ENCODE measurements around the gene AMMECR1L. TPM values are rescaled to one million over a fixed set of nuclear protein-coding genes. Genes with fewer than 3 reads are reported as not detected.

The AMMECR1L gene
- total and polyA plus RNA-seq, 2 experiments from 2014 or later = 13.2 to 19.0 TPM

DNA sequence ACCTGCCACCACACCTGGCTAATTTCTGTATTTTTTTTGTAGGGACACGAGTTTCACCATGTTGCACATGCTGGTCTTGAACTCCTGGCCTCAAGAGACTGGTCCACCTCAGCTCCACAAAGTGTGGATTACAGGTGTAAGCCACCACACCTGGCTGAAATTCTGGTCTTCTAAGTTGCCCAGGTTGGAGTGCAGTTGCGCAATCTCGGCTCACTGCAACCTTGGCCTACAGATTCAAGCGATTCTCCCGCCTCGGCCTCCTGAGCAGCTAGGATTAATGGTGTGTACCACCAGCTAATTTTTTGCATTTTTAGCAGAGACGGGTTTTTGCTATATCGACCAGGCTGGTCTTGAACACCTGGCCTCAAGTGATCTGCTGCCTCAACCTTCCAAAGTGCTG is 33.4 kb downstream of the AMMECR1L start:
- Histone ChIP-seq H4K20me1 (ENCODE audit: insufficient read depth) (0 out of 2 replicates have a peak, but pooled peaks cover 8% of the 10 kb centered on the region), H3K27ac (no peak overlapping the region), H3K9me3 (ENCODE audit: low read depth) (no peaks in the 10 kb centered on the region), H3K4me3 (no peak overlapping the region), H3F3A (ENCODE audit: insufficient read depth) (no peaks in the 10 kb centered on the region), H3K9me2 (ENCODE audit: insufficient read depth) (no peaks in the 10 kb centered on the region), H3K36me3 (ENCODE audit: low read depth) (peaks cover 41% of the 10 kb centered on the region), H3K27me3 (replicated peaks; ENCODE audit: insufficient read depth) (no peaks in the 10 kb centered on the region), H3K4me2 (ENCODE audit: unreplicated experiment) (no peak overlapping the region), H2AFZ (no peak overlapping the region), H3K4me1 (ENCODE audit: insufficient read depth) (peaks cover 6% of the 10 kb centered on the region; the same call in 1 of the 2 replicates), H3K9ac (no peak overlapping the region), H3K79me2 (ENCODE audit: insufficient read depth) (peaks cover 84% of the 10 kb centered on the region)
- in situ Hi-C loops (cut with MboI) = no loop called here
- WGBS, 2 experiments (ENCODE audit: low coverage in 1 of 2, low lambda C conversion rate in 2 of 2, missing lambda C conversion rate in 2 of 2) = 90 to 91% methylated on average over 8 of the region's 8 CpGs
- no peak for TF ChIP-seq EZH2 (IDR thresholded peaks at IDR 0.05; ENCODE audit: insufficient read depth, poor library complexity, severe bottlenecking)
- DNase-seq = no peak

DNA sequence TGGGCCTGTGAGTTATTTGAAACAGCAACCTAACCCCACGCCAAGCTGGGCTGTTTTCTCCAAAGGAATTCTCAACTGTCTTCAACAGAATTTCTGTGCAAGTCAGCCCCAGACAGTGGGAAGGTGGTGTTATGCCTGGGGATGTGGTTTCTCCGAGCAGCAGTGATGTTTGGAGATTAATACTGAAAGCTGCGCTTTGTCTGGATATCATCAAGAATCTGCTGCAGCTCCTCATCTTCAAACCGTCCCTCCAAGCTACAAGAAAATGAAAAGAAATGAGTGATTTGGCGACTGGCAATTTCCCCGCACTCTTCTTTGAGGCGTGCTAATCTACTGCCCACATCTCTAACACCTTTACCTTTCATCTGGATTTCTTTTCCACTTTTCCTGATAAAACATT is 37.8 kb downstream of the AMMECR1L start:
- Histone ChIP-seq H3K4me3 (no peak overlapping the region), H3K9ac (no peak overlapping the region), H3K79me2 (ENCODE audit: insufficient read depth) (peaks cover 39% of the 10 kb centered on the region), H3K27ac (no peak overlapping the region), H3K36me3 (ENCODE audit: low read depth) (peaks cover 57% of the 10 kb centered on the region), H2AFZ (no peak overlapping the region), H3K9me3 (ENCODE audit: low read depth) (no peaks in the 10 kb centered on the region), H3K4me1 (ENCODE audit: insufficient read depth) (no peaks in the 10 kb centered on the region), H3K27me3 (replicated peaks; ENCODE audit: insufficient read depth) (no peaks in the 10 kb centered on the region), H3K4me2 (ENCODE audit: unreplicated experiment) (no peak overlapping the region), H3F3A (ENCODE audit: insufficient read depth) (no peaks in the 10 kb centered on the region), H4K20me1 (ENCODE audit: insufficient read depth) (no peaks in the 10 kb centered on the region), H3K9me2 (ENCODE audit: insufficient read depth) (no peaks in the 10 kb centered on the region)
- in situ Hi-C loops (cut with MboI) = no loop called here
- DNase-seq = no peak
- WGBS, 2 experiments (ENCODE audit: low coverage in 1 of 2, low lambda C conversion rate in 2 of 2, missing lambda C conversion rate in 2 of 2) = 93 to 97% methylated on average over 7 of the region's 7 CpGs
- TF ChIP-seq EZH2 (IDR thresholded peaks at IDR 0.05; ENCODE audit: insufficient read depth, poor library complexity, severe bottlenecking) (no peak), EZH2phosphoT487 (IDR thresholded peaks at IDR 0.05; ENCODE audit: insufficient read depth, low read depth) (no peak)

DNA sequence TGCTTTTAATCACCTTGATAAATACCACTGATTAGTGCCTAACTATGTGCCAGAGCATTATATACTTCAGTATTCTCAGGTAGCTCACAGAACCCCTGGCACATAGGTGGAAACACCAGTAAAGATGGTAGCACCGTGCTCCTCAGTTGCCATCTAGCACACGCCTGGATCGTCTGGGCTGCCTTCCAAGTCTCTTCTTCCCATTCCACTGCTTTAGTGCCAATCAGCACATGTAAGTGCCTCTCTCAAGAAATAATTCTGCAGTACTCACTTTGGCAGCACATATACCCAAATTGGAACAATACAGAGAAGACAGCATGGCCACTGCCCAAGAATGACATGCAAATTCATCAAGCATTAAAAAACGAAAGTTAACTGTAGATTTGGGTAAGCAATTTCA is 40.8 kb downstream of the AMMECR1L start:
- Histone ChIP-seq H3K79me2 (ENCODE audit: insufficient read depth) (peaks cover 9% of the 10 kb centered on the region), H3K36me3 (ENCODE audit: low read depth) (peaks cover 40% of the 10 kb centered on the region), H3K27me3 (replicated peaks; ENCODE audit: insufficient read depth) (no peaks in the 10 kb centered on the region), H3K4me3 (no peak overlapping the region), H3K4me1 (ENCODE audit: insufficient read depth) (no peaks in the 10 kb centered on the region), H3K9me2 (ENCODE audit: insufficient read depth) (no peaks in the 10 kb centered on the region), H4K20me1 (ENCODE audit: insufficient read depth) (no peaks in the 10 kb centered on the region), H3K4me2 (ENCODE audit: unreplicated experiment) (no peak overlapping the region), H3K9ac (no peak overlapping the region), H3K27ac (no peak overlapping the region), H3K9me3 (ENCODE audit: low read depth) (no peaks in the 10 kb centered on the region), H2AFZ (no peak overlapping the region), H3F3A (ENCODE audit: insufficient read depth) (no peaks in the 10 kb centered on the region)
- in situ Hi-C loops (cut with MboI) = no loop called here
- 25 to 26% methylated on average over 4 of the region's 4 CpGs for WGBS, 2 experiments (ENCODE audit: low coverage in 1 of 2, low lambda C conversion rate in 2 of 2, missing lambda C conversion rate in 2 of 2)
- TF ChIP-seq EZH2 (IDR thresholded peaks at IDR 0.05; ENCODE audit: insufficient read depth, poor library complexity, severe bottlenecking) (no peak), EZH2phosphoT487 (IDR thresholded peaks at IDR 0.05; ENCODE audit: insufficient read depth, low read depth) (no peak)
- no peak for DNase-seq

DNA sequence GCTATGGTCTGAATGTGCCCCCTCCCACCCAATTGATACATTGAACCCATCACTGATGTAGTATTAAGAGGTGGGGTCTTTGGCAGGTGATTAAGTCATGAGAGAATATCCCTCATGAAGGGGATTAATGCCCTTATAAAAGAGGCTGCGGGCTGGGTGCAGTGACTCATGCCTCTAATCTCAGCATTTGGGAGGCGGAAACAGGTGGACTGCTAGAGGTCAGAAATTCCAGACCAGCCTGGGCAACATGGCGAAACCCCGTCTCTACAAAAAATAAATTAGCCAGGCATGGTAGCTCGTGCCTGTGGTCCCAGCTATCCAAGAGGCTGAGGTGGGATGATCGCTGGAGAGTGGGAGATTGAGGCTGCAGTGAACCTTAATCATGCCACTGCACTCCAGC is 42.1 kb downstream of the AMMECR1L start:
- H3K27ac ChIP-seq = no peak overlapping the region
- no peaks in the 10 kb centered on the region for H3K9me3 ChIP-seq (ENCODE audit: low read depth)
- WGBS, 2 experiments (ENCODE audit: low coverage in 1 of 2, low lambda C conversion rate in 2 of 2, missing lambda C conversion rate in 2 of 2) = 98% methylated on average over 6 of the region's 6 CpGs
- H4K20me1 ChIP-seq (ENCODE audit: insufficient read depth) = no peaks in the 10 kb centered on the region
- no peaks in the 10 kb centered on the region for H3F3A ChIP-seq (ENCODE audit: insufficient read depth)
- no peaks in the 10 kb centered on the region for H3K9me2 ChIP-seq (ENCODE audit: insufficient read depth)
- H3K36me3 ChIP-seq (ENCODE audit: low read depth) = peaks cover 27% of the 10 kb centered on the region
- H2AFZ ChIP-seq = no peak overlapping the region
- no peaks in the 10 kb centered on the region for H3K79me2 ChIP-seq (ENCODE audit: insufficient read depth)
- H3K4me2 ChIP-seq (ENCODE audit: unreplicated experiment) = no peak overlapping the region
- TF ChIP-seq EZH2phosphoT487 (IDR thresholded peaks at IDR 0.05; ENCODE audit: insufficient read depth, low read depth) (no peak), EZH2 (IDR thresholded peaks at IDR 0.05; ENCODE audit: insufficient read depth, poor library complexity, severe bottlenecking) (no peak)
- no peak for DNase-seq
- no peaks in the 10 kb centered on the region for H3K27me3 ChIP-seq (replicated peaks; ENCODE audit: insufficient read depth)
- no peak overlapping the region for H3K4me3 ChIP-seq
- no peaks in the 10 kb centered on the region for H3K4me1 ChIP-seq (ENCODE audit: insufficient read depth)
- no peak overlapping the region for H3K9ac ChIP-seq
- in situ Hi-C loops (cut with MboI) = no loop called here

Measured in GM23248 (cell line).